Omental fat pad (tissue), 4 donors: ENCODE results near the gene ATP7B. TPM values are rescaled to one million over a fixed set of nuclear protein-coding genes. Genes with fewer than 3 reads are reported as not detected.

Experiments
- ATAC-seq: fragments of 150-250 bp; one replicate; pipeline ENCODE4 v1.9.1; 2016; ENCODE audit warnings: mild to moderate bottlenecking, moderate library complexity; ENCODE audit not compliant: low FRiP score
- DNase-seq: peaks from one replicate; pipeline ENCODE4 v3.0.0-alpha.2; 2019; ENCODE audit warnings: low spot score
- CTCF ChIP-seq, 3 donors: fragments of 450-650 bp; IDR thresholded peaks; one replicate each; pipeline ENCODE4 v1.5.1; 2016 to 2017; ENCODE audit warnings: antibody characterized with exemption in 3 of 3, mild to moderate bottlenecking in 3 of 3, moderate library complexity in 2 of 3
- total RNA-seq, 4 donors: library from RNA; depleted of rRNA; stranded (reverse); fragments of >200 nt; gene quantifications; one replicate each; pipeline ENCODE4 v1.1.0, GENCODE V29; 2016

ATP7B gene
- total RNA-seq, 4 donors from 2014 or later, result 5.2 to 29.2 (median 10.9) TPM

GRCh38 chr13:51937320-51938290, 73.6 kb downstream of the ATP7B start:
- TF ChIP-seq CTCF (IDR thresholded peaks at IDR 0.05), result no peak
- DNase-seq (no peak), ATAC-seq (no peak)

- DNase-seq, result no peak
- TF ChIP-seq CTCF (IDR thresholded peaks at IDR 0.05), result no peak
- no peak for ATAC-seq
These were observed 75.7 kb downstream of the ATP7B start for GRCh38 chr13:51935326-51936171.

- no peak for ATAC-seq
- DNase-seq, result no peak
- TF ChIP-seq CTCF (IDR thresholded peaks at IDR 0.05), result no peak
These were observed 76.7 kb downstream of the ATP7B start for GRCh38 chr13:51934461-51935087.

- TF ChIP-seq CTCF (IDR thresholded peaks at IDR 0.05), result no peak
- no peak for ATAC-seq
- DNase-seq, result no peak
These were observed 77.7 kb downstream of the ATP7B start for GRCh38 chr13:51933466-51934058.

GRCh38 chr13:51932231-51932630, 79.0 kb downstream of the ATP7B start:
- ATAC-seq (no peak), DNase-seq (no peak)
- no peak for TF ChIP-seq CTCF (IDR thresholded peaks at IDR 0.05)

GRCh38 chr13:51931606-51932005, 79.6 kb downstream of the ATP7B start:
- no peak for TF ChIP-seq CTCF (IDR thresholded peaks at IDR 0.05)
- ATAC-seq, result no peak
- DNase-seq, result no peak
